Epithelial cell of prostate (primary cell): Measurements from ENCODE around the gene ATP2B1.
A peak's percentile ranks its signal among the peaks of the same experiment; 100 is the strongest.

Source experiments
- DNase-seq: peaks from one replicate; pipeline ENCODE4 v3.0.0-alpha.2; 2011; ENCODE audit warnings: low read depth, low spot score
- H3K27ac ChIP-seq: fragments of 450-650 bp; 2 replicates; pipeline ENCODE4 v1.5.1; 2017; ENCODE audit warnings: mild to moderate bottlenecking

Gene ATP2B1

DNA sequence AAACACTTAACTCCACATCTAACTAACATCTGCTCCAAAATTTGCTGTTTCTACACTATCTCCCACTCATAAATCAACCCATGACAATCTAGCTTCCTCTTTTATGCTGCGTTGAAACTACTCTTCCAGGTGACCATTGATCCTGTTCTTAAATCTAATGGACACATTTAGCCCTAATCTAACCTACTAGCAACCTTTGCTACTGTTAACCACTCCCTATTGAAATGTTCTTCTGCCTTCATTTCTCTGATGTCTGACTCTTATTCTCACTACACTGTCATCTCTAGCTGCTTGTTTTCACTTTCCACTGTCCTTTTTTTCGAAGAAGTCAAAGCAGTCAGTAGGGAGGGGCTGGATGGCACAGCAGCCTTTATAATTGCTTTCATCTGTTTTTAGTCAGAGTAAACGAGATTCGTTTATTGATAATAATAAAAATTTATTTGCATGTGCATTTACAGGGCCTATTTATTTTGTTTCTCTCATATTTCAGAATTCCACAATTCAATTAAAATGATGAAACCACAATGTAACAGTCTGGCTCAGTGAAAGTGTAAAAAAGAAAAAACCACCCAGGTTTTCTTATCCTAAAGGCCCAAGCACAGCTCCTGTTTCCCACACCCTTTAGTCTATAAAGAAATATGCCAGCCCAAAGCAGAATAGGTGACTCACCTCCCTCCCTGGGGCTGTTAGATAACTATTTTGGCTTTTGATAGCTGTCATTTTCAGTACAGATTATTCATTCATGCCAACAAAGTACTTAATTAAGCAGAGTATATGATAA is 44.9 kb downstream of the ATP2B1 start:
- DNase-seq = no peak
- no peak overlapping the region for H3K27ac ChIP-seq

GRCh38 chr12:89662623-89663022 is 46.0 kb downstream of the ATP2B1 start:
- no peak for DNase-seq

DNA sequence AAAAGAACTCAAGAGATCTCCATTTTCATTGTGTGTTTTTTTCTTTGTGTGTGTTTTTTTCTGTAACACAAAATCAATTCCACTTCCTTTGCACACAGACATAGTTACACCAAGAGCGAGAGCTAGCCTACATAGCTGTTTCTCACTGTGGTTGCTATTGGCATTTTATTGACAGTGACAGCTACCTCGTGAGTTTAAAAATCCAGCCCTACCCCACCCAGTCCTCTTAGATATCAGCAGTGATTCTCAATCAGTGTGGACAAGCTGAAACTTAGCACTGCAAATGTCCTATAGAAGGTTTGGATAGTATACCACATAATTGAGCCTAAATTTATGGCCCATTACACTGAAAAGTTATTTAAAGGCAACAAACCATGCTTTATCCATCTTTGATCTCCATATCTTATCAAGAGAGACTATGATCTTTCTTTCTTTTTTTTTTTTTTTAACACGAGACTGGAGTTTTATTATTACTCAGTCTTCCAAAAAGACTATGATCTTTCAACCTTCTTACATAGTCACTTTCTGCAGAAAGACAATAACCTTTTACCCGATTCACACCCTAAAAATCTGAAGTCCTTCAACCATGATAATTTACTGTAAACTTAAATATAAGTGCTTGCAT is 46.8 kb downstream of the ATP2B1 start:
- DNase-seq = no peak
- H3K27ac ChIP-seq = no peak overlapping the region

More at GRCh38 chr12:89662623-89663022, 46.0 kb downstream of the ATP2B1 start:
- H3K27ac ChIP-seq = no peak overlapping the region

DNA sequence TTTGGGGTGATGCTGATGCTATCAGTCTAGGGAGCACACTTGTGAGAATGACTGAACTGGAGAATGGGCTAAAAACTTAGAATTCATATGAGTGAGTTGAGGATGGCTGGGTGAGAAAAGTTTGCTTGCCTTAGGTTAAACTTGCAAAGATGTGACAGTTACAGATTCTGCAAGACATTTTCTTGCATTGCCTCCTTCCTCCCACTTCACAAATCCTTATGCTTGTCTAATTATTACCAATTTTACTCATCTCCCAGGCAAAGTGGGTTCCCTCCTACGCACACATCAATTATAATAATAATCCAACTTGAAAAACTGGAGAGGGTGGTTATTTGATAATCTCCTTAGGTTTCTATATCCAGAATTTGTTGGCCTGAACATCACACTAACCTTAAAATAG is 50.9 kb downstream of the ATP2B1 start:
- DNase-seq = no peak

GRCh38 chr12:89657066-89657465 is 51.6 kb downstream of the ATP2B1 start:
- no peak for DNase-seq
- no peak overlapping the region for H3K27ac ChIP-seq

More for the DNA sequence above, 50.9 kb downstream of the ATP2B1 start:
- H3K27ac ChIP-seq = no peak overlapping the region

DNA sequence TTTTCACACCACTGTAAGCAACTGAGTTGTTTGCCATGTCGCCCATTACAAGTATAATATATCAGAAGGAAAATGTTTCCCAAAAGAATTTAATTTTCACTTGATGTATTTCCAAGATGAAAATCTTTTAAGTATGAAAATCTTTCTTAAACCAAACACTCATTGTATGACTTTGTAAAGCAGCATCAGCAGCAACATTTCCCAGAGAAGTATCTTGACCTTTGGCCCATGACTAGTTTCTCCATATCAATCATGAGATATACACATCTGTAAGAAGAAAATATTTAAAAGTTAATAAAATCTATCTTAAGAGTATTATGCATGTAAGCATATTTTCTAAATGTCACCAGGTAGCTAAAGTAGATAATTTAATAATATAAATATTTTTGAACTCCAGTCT is 52.8 kb downstream of the ATP2B1 start:
- DNase-seq = no peak
- no peak overlapping the region for H3K27ac ChIP-seq

- DNase-seq = no peak
- no peak overlapping the region for H3K27ac ChIP-seq
These were observed 57.4 kb downstream of the ATP2B1 start for GRCh38 chr12:89651192-89651591.

- DNase-seq = no peak
- H3K27ac ChIP-seq = no peak overlapping the region
These were observed 58.4 kb downstream of the ATP2B1 start for GRCh38 chr12:89650239-89650638.

DNA sequence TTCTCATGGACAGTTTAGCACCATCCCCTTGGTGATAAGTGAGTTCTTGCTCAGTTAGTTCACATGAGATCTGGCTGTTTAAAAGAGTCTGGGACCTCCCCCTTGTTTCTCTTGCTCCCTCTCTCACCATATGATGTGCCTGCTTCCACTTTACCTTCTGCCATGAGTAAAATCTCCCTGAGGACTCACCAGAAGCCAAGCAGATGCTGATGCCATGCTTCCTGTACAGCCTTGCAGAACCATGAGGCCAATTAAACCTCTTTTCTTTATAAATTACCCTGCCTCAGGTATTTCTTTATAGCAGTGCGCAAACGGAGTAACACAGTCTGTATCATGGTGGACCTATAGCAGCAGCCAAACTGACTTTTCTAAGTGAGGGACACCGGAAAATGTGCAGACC is 58.8 kb downstream of the ATP2B1 start:
- no peak for DNase-seq
- H3K27ac ChIP-seq = no peak overlapping the region

GRCh38 chr12:89649139-89649538 is 59.5 kb downstream of the ATP2B1 start:
- no peak overlapping the region for H3K27ac ChIP-seq
- no peak for DNase-seq

DNA sequence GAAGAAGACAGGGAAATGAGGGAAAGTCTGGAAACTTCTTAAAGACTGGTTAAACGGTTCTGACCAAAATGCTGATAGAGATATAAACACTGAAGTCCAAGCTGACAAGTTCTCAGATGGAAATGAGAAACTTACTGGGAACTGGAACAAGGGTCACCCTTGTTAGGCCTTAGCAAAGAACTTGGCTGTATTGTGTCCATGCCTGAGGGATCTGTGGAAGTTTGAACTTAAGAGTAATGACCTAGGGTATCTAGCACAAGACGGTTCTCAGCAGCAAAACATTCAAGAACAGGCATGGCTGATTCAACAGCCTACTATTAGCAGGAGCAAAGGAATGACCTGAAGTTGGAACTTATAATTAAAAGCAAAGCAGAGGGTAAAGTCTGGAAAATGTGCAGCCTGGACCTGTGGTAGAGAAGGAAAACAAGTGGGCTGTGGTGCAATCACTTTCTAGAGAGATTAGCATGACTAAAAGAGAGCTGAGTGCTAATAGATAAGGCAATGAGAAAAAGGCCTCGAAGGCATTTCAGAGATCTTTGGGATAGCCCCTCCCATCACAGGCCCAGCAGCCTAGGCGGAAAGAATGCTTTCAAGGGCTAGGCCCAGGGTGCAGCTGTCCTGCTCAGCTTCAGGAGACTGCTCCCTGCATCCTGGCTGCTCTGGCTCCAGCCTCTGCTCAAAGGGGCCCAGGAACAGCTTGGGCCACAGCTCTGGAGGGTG is 60.3 kb downstream of the ATP2B1 start:
- DNase-seq = no peak
- H3K27ac ChIP-seq = no peak overlapping the region

DNA sequence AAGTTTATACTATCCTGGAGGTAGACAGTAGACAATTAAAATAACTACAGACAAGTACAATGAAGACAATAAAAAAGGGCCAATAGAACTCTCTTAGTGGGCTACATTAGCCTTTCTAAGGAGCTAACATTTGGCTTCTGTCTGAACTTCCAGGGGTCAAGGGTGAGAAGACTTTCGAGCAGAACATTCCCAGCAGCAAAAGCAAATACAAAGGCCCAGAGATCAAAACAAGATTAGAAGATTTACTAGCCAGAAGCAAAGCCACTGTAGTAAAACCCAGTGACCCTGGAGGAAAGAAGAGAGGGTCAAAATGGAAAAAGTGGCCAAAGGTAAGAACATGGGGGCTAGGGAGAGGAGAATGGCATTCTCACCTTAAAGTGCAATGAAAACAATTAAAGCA is 63.2 kb downstream of the ATP2B1 start:
- DNase-seq = no peak
- H3K27ac ChIP-seq = no peak overlapping the region

DNA sequence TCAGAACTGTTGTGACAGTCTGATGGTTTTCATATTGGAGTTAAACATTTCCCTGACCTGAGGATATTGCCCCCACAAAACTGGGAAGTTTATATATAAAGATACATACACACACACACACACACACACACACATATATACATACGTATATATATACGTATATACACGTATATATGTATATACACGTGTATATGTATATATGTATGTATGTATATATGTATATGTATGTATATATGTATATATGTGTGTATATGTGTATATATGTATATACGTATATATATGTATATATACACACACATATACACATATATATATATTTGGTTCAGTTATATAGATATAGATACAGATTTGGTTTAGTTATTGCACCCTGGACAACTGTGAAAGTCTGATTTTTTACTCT is 65.7 kb downstream of the ATP2B1 start:
- DNase-seq = no peak
- no peak overlapping the region for H3K27ac ChIP-seq

DNA sequence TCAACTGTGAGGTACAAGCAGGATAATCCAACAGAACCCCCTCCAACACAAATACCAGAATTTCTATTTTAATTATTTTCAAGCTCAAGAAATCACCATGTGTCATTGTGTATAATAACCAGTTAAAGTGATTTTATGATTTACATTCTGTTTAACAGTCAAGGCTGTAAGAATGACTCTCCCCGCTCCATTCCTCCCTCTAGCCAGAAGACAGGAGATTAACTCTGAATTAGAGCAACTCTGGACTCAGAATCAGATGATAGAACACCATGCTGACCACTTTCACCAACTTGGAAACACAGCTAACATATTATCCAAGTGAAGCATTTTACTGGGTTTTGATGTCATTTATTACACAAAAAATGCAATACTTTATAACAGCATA is 71.9 kb downstream of the ATP2B1 start:
- peak overlapping the region; percentile 80 for H3K27ac ChIP-seq

DNA sequence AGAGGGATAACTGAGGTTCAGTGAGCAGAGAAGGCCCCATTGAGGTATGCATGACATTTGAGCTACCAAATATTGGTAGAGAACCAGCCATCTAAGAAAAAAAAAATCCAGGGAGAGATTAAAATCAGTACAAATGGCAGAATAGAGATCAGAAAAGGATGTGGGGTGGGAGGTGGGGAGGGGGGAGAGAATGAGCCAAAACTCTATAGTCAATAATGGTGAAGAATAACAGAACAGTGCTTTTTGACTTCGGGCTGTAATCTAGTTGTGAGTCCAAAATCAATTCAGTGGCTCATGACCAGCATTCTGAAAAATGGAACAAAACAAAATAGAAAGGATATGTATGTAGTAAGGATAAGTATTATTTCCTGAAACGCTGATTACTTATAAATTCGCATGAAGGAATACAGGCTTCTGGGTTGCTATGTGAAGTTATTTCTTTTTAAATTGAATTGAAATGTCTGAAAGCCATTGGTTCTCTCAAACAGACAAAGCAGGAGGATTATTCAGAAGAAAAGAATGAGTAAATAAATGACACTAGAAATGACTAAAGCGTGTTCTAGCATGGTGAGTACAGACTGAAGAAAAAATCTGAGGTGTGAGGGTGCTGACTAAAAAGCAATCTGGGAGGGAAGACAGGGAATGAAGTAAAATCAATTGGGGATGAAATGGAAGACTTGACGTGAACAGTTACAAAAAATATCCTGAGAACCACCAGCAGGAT is 72.4 kb downstream of the ATP2B1 start:
- peak; percentile 22 for DNase-seq
- H3K27ac ChIP-seq = peak overlapping the region; percentile 80

More for the DNA sequence above, 71.9 kb downstream of the ATP2B1 start:
- DNase-seq = no peak

- no peak overlapping the region for H3K27ac ChIP-seq
- no peak for DNase-seq
These were observed 74.1 kb downstream of the ATP2B1 start for GRCh38 chr12:89634508-89634907.

DNA sequence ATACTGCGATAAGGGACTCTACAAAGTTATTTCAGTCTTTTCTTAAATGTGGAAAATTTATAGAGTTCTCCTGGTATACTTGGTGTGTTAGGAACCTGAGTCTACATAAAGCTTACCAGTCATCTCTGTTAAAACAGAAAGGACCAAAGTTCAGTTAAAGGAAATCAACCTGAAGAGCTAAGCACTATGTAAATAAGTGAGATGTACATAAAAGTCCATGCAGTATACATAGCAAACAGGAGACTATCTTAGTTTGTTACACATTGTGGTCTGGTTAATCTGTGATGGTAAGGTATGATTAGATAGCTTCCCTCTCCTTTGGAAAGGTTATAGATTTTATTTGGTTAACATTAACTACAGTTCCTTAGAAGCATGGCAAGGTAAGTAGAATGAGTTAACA is 75.9 kb downstream of the ATP2B1 start:
- no peak overlapping the region for H3K27ac ChIP-seq
- no peak for DNase-seq

- H3K27ac ChIP-seq = no peak overlapping the region
- DNase-seq = no peak
These were observed 86.5 kb downstream of the ATP2B1 start for GRCh38 chr12:89622115-89622514.

DNA sequence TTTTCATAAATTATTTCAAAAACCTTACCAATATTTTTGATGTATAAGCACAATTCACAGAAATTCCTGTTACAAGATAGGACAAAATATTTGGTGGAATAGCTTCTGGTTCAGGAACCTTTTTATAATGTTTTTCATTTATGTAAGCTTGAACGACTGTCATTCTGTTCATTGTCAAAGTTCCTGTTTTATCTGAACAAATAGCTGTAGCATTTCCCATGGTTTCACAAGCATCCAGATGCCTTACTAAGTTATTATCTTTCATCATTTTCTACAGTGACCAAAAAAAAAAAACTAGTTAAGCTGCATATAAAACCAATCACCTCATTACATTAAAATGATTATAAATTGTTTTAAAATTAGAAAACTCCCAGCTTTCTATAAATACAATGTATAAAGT is 87.1 kb downstream of the ATP2B1 start:
- no peak for DNase-seq
- no peak overlapping the region for H3K27ac ChIP-seq

DNA sequence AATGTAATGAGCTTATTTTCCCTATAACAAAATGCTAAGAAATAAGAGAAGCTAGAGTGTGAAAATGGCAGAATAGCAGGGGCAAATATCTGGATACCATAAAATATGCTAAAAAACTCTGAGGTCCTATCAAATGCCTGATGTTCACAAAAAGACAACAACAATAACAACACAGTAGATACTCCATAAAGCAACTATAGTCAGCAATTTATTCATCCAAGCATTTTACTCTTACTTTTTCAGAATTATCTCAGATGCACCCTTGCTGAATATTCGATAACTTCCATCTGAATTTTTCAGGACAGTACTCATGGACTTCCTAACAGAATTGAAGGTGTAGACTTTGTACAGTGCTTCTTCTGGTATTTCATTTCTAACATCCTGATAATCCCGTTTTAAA is 88.9 kb downstream of the ATP2B1 start:
- H3K27ac ChIP-seq = no peak overlapping the region
- no peak for DNase-seq
